Gastrocnemius medialis (tissue), 4 donors: ENCODE measurements around the gene KRTAP10-4. TPM values are rescaled to one million over a fixed set of nuclear protein-coding genes. Genes with fewer than 3 reads are reported as not detected.

Experiments
- ATAC-seq, 2 donors: fragments of 150-250 bp; one replicate each; pipeline ENCODE4 v1.9.1; 2016
- DNase-seq, 2 donors: peaks; one replicate each; pipeline ENCODE4 v3.0.0-alpha.2; 2019
- H3K27ac ChIP-seq, 4 donors: fragments of 200-600 bp; sonication (generic); 1 replicate in 1 of 4; 2 replicates in 3 of 4; pipeline ENCODE4 v1.5.1; 2016 to 2018; ENCODE audit warnings: mild to moderate bottlenecking in 2 of 4, moderate library complexity in 1 of 4
- H3K27me3 ChIP-seq, 3 donors: fragments of 200-600 bp; sonication (generic) in 2 of 3; 1 replicate in 1 of 3; 2 replicates in 2 of 3; pipeline versions ENCODE4 v1.5.1 to v1.6.0; 2016 to 2019; ENCODE audit warnings: mild to moderate bottlenecking in 1 of 3, moderate library complexity in 1 of 3
- H3K36me3 ChIP-seq, 2 donors: fragments of 200-600 bp; sonication (generic) in 1 of 2; one replicate each; pipeline ENCODE4 v1.5.1; 2017 to 2018
- H3K4me1 ChIP-seq, 2 donors: fragments of 200-600 bp; sonication (generic) in 1 of 2; one replicate each; pipeline ENCODE4 v1.5.1; 2016 to 2017; ENCODE audit warnings: mild to moderate bottlenecking in 2 of 2
- H3K4me3 ChIP-seq, 4 donors: fragments of 200-600 bp; sonication (generic) in 3 of 4; 1 replicate in 1 of 4; 2 replicates in 3 of 4; pipeline ENCODE4 v1.5.1; 2016 to 2019; ENCODE audit warnings: mild to moderate bottlenecking in 2 of 4
- H3K9me3 ChIP-seq, 3 donors: fragments of 200-600 bp; sonication (generic) in 2 of 3; 1 replicate in 1 of 3; 2 replicates in 2 of 3; pipeline ENCODE4 v1.5.1; 2016 to 2019
- CTCF ChIP-seq, 5 experiments: fragments of 450-650 bp in 3 of 5; fragments of 200-600 bp in 2 of 5; sonication (generic) in 2 of 5; IDR thresholded peaks in 4 of 5; conservative IDR thresholded peaks in 1 of 5; 1 replicate in 4 of 5; 2 replicates in 1 of 5; pipeline ENCODE4 v1.5.1; 2016 to 2019; ENCODE audit warnings: antibody characterized with exemption in 5 of 5, mild to moderate bottlenecking in 3 of 5, moderate library complexity in 3 of 5
- POLR2A ChIP-seq, 2 donors: fragments of 450-650 bp; IDR thresholded peaks; one replicate each; pipeline ENCODE4 v1.6.1; 2017; ENCODE audit warnings: antibody characterized with exemption in 2 of 2, mild to moderate bottlenecking in 2 of 2, moderate library complexity in 2 of 2
- in situ Hi-C, 4 donors: fragments of 200-750 bp; cut with MboI; loops; one replicate each; pipeline versions ENCODE4 v1.15.0 to v1.8.0; 2017; ENCODE audit warnings: low sequenced_read_pairs in 4 of 4
- intact Hi-C: fragments of 100-400 bp; cut with DNase I; formaldehyde crosslinking; loops from one replicate; pipeline ENCODE4 v1.15.1; 2023; ENCODE audit warnings: low total_unique reads
- total RNA-seq, 4 donors: library from RNA; depleted of rRNA; stranded (reverse); fragments of >200 nt; gene quantifications; one replicate each; pipeline versions ENCODE4 v1.1.0 to v1.2.3, GENCODE V29; 2016

Gene KRTAP10-4
- total RNA-seq, 4 donors from 2014 or later = not detected

- Histone ChIP-seq H3K27me3 (peaks cover 18 to 42% (median 19%) of the 10 kb centered on the region in 3 donors), H3K27ac (no peak within 1 kb of the TSS), H3K4me3 (no peak within 1 kb of the TSS), H3K9me3 (no peaks in the 10 kb centered on the region), H3K4me1 (no peaks in the 10 kb centered on the region), H3K36me3 (no peaks in the 10 kb centered on the region)
- ATAC-seq = no peak
- intact Hi-C loops = no loop called here
- TF ChIP-seq POLR2A (IDR thresholded peaks at IDR 0.05) (no peak), CTCF (IDR thresholded peaks at IDR 0.05 in 4 of 5, conservative IDR thresholded peaks at IDR 0.05 in 1 of 5) (no peak)
- in situ Hi-C loops = no loop called here
- DNase-seq = no peak
These were observed 19.1 kb downstream of the KRTAP10-4 start, which contains the start of gene KRTAP10-6 for GRCh38 chr21:44592446-44593311. TSS of gene KRTAP10-6 (minus strand) at chr21:44592505. CDS start at chr21:44592484, 21 bp downstream.

- H3K36me3 ChIP-seq = no peaks in the 10 kb centered on the region
- no peak for ATAC-seq
- TF ChIP-seq POLR2A (IDR thresholded peaks at IDR 0.05) = no peak
- no peak for TF ChIP-seq CTCF (IDR thresholded peaks at IDR 0.05 in 4 of 5, conservative IDR thresholded peaks at IDR 0.05 in 1 of 5)
- no peaks in the 10 kb centered on the region for H3K4me1 ChIP-seq
- no peak overlapping the region for H3K4me3 ChIP-seq
- intact Hi-C loops = no loop called here
- in situ Hi-C loops = no loop called here
- peaks cover 19 to 47% (median 26%) of the 10 kb centered on the region in 3 donors for H3K27me3 ChIP-seq
- DNase-seq = no peak
- H3K27ac ChIP-seq = no peak overlapping the region
- H3K9me3 ChIP-seq = no peaks in the 10 kb centered on the region
These were observed 20.3 kb downstream of the KRTAP10-4 start for GRCh38 chr21:44593598-44594405.

- ATAC-seq (no peak), DNase-seq (no peak)
- H3K27me3 ChIP-seq = peaks cover 22 to 48% (median 28%) of the 10 kb centered on the region in 3 donors
- no peak overlapping the region for H3K27ac ChIP-seq
- H3K36me3 ChIP-seq = no peaks in the 10 kb centered on the region
- in situ Hi-C loops (no loop called here), intact Hi-C loops (no loop called here)
- H3K4me3 ChIP-seq = no peak overlapping the region
- no peaks in the 10 kb centered on the region for H3K9me3 ChIP-seq
- H3K4me1 ChIP-seq = no peaks in the 10 kb centered on the region
- no peak for TF ChIP-seq POLR2A (IDR thresholded peaks at IDR 0.05)
- no peak for TF ChIP-seq CTCF (IDR thresholded peaks at IDR 0.05 in 4 of 5, conservative IDR thresholded peaks at IDR 0.05 in 1 of 5)
These were observed 20.9 kb downstream of the KRTAP10-4 start for GRCh38 chr21:44594406-44594916.

- H3K27me3 ChIP-seq = peaks cover 25 to 49% (median 35%) of the 10 kb centered on the region in 3 donors
These were observed 22.0 kb downstream of the KRTAP10-4 start for GRCh38 chr21:44595524-44595923.

More at GRCh38 chr21:44595524-44595923, 22.0 kb downstream of the KRTAP10-4 start:
- ATAC-seq (no peak), DNase-seq (no peak)
- Histone ChIP-seq H3K36me3 (no peaks in the 10 kb centered on the region), H3K27ac (no peak overlapping the region), H3K4me1 (no peaks in the 10 kb centered on the region), H3K4me3 (no peak overlapping the region), H3K9me3 (no peaks in the 10 kb centered on the region)
- in situ Hi-C loops = no loop called here
- TF ChIP-seq POLR2A (IDR thresholded peaks at IDR 0.05) (no peak), CTCF (IDR thresholded peaks at IDR 0.05 in 4 of 5, conservative IDR thresholded peaks at IDR 0.05 in 1 of 5) (no peak)
- intact Hi-C loops = no loop called here
